Measurements from ENCODE around the gene NPPB.

GRCh38 chr1:11886986-11887665, 28.4 kb upstream of the NPPB start:
- TF ChIP-seq POLR2A (IDR thresholded peaks at IDR 0.05) (no peak), POLR2AphosphoS5 (IDR thresholded peaks at IDR 0.05) (peak in 1 of 3 donors; percentile 35)
- TF ChIP-seq, protein P1, sequence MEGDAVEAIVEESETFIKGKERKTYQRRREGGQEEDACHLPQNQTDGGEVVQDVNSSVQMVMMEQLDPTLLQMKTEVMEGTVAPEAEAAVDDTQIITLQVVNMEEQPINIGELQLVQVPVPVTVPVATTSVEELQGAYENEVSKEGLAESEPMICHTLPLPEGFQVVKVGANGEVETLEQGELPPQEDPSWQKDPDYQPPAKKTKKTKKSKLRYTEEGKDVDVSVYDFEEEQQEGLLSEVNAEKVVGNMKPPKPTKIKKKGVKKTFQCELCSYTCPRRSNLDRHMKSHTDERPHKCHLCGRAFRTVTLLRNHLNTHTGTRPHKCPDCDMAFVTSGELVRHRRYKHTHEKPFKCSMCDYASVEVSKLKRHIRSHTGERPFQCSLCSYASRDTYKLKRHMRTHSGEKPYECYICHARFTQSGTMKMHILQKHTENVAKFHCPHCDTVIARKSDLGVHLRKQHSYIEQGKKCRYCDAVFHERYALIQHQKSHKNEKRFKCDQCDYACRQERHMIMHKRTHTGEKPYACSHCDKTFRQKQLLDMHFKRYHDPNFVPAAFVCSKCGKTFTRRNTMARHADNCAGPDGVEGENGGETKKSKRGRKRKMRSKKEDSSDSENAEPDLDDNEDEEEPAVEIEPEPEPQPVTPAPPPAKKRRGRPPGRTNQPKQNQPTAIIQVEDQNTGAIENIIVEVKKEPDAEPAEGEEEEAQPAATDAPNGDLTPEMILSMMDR (IDR thresholded peaks at IDR 0.05): no peak

Data from breast epithelium (tissue), 3 donors.